Lung microvascular endothelial cell (primary cell): ENCODE results near the gene IZUMO1. TPM values are rescaled to one million over a fixed set of nuclear protein-coding genes. Genes with fewer than 3 reads are reported as not detected.
"Not testable (repeated sequence)": the region's sequence is repeated elsewhere in the genome, so short reads cannot be mapped to it uniquely, and the experiment has no call there.

ENCODE experiments used
- DNase-seq, 2 donors: peaks; one replicate each; pipeline versions ENCODE4 v3.0.0 to v3.0.0-alpha.2; 2010; ENCODE audit warnings: low read depth in 2 of 2
- total RNA-seq: library from RNA; depleted of rRNA; stranded (reverse); fragments of >200 nt; gene quantifications from 2 replicates; pipeline ENCODE4 v1.2.1, GENCODE V29; 2014

The IZUMO1 gene
- total RNA-seq, 1 donor from 2014 or later, result 0.20 TPM

DNA sequence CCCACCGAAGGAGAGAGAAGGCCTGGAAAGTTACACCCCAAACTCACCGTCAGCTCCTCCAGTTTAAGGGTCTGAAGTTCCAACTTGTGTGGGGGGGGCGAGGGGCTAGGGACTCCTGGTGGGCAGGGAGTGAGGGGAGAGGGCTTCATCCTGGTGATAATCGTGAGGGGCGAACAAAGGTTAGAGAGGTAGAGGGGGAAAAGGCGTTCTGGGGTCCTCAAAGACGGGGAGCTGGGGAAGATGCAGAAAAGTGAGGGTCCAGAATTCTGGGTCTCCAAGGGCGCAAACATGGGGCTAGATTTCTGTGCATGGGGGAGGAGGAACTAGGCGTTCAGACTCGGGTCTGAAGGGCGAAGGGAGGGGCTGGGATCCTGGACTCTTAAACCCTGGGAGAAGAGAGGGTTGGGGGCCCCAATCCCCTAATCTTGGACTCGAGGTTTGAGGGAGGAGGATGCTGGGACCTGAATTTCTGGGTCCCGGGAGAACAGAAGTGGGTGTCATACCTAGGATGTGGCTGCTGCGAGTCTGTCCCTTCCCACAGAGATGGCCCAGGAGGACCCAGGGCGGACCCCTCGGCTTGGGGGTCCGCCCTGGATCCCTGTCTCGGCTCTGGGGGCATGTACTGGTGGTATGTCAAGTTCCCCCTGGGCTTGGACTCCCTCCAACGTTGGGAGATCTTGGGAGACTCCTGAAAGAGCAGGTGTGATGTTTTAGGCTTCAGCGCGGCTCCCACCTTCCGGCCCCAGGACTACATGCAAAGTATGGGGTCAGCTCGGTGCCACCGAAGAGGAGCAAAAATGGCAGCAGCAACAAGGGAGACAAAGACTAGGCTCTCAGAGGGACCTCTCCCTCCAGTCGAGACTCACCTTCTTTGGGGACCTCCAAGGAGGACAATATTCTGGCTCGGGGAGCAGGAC is 31.7 kb downstream of the IZUMO1 start:
- no peak for DNase-seq

DNA sequence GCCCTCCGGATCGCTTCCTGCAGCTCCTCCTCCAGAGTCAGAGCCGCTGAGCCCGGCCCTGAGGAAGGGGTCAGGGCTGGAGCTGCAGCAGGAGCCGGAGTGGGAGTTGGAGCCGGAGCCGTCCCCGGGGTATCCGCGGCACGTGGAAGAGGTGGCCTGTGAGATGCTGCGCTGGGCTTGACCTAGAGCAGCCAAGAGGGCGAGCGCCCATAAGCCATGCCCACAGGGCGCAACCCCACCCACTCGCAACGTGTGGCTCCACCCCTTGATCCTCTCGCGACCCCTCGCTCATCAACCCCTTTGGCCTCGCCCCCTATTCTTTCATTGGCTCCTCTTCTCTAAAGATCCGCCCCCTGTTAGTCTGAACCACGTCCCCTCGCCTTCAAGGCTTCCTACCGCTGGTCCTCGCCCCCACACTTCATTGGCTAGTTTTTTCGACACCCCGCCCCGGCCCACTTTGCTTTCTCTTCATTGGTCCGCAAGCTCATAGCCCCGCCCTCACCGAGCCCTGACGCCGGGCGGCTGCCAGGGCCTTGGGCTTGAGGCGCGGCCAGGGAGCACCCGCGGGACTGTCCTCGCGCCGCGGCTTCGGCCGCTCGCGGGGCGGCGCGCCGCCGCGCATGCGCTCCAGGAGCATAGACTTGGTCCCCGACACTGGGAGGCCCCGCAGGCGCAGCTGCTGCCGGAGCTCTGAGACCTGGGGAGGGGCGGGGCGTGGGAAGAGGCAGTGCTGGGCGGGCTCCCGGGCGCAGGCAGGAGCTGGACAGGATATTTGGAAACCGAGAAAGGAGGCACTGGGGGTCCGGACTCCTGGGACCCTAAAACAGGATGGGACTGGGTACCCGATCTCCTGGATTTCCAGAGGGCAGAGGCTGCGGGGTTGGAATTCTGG is 32.6 kb downstream of the IZUMO1 start:
- peak; percentile 99 to 100 for DNase-seq

DNA sequence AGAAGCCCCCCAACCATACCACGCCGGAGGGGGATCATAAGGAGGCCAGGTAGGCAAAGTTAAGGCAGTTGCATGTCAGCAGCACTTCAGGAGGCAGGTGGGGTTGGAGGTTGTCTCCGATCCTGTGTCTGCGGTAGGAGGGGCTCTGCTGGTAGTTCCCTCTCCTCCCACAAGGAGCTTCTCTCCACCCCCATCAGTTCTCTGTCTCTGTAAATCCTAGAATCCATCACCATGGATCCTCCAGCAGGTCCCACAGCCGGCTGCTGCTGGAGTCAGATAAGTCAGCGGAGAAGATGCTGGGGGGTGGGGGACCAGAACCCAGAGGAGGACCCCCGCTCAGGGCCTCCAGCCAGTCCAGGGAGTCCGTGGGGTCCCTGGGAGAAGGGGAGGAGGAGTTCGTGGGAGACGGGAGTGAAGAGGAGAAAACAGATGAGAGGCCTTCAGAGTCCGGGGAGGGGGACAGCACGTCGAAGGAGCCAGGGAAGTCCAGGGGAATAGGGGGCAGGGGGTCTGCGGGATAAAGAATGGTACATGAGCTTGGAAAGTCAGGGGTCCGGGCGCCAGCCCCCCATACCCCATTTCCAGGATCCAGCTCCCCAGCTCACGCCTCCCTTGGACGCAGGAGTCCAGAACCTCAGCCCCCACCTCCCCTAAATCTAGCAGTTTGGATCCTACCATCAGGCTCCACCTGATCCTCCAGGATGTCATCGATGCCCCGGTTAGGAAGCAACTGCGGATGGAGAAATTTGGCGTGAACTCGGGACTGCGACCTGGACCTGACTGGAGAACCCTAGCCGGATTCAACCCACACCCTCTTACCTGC is 33.5 kb downstream of the IZUMO1 start:
- DNase-seq, result peak in 1 of 2 donors; percentile 37

DNA sequence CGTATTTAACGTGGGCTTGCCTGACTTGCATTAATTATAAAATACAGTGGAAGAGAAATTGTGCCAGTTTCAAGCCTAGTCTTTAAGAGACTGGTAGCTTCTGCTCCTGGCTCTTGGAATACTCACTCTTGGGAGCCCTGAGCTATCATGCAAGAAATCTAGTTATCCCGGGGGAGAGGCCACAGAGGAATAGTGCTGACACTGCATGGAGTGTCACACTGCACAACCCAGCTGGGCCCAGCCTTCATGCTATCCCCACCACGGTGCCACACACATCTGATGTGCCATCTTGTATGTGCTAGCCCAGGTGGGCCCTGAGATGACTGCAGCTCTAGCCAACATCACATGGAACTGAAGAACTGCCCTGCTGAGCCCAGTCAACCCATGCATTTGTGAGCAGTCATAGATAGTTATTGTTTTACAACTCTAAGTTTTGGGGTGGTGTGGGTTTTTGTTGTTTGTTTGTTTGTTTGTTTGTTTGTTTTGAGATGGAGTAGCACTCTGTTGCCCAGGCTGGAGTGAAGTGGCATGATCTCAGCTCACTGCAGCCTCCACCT is 35.5 kb downstream of the IZUMO1 start:
- DNase-seq, result no peak

DNA sequence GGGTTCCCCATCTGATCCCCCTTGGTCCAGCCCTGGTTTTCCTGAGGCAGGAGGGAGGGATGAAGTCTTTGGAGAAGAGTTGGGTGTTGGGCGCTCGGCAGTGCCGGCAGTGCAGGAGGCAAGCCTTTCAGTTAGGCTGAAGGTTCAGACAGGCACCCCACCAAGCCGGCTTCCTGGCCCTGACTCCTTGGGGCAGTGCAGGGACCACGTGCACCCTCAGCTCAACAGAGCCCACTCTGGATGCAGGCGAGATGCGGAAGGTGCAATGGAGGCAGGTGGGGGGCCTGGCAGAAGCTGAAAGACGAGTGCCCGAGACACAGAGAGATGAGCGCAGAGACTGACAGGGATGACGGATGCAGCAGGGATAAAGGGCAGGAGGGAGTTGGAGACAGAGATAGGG is 38.2 kb downstream of the IZUMO1 start:
- no peak for DNase-seq

DNA sequence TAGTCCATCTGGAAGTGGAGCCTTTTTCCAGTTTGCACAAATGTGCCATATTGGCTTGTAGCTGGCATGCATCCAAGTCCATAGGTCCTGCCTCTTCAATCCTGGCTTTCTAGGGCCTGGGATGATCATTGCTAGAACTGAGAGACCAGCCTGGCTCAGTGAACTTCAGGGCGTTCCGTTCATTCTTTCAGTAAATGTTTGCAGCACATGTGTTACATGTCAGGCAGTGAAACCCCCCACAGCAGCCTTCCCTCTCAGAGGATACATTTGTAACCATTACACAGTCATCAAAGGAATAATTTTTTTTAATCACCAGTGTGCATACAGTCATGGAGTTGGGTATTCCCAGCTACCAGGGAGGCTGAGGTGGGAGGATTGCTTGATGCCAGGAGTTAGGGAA is 41.3 kb downstream of the IZUMO1 start:
- DNase-seq, result no peak

DNA sequence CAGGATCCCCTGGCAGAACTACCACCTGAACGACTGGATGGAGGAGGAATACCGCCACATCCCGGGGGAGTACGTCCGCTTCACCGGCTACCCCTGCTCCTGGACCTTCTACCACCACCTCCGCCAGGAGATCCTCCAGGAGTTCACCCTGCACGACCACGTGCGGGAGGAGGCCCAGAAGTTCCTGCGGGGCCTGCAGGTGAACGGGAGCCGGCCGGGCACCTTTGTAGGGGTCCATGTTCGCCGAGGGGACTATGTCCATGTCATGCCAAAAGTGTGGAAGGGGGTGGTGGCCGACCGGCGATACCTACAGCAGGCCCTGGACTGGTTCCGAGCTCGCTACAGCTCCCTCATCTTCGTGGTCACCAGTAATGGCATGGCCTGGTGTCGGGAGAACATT is 43.4 kb downstream of the IZUMO1 start:
- no peak for DNase-seq

DNA sequence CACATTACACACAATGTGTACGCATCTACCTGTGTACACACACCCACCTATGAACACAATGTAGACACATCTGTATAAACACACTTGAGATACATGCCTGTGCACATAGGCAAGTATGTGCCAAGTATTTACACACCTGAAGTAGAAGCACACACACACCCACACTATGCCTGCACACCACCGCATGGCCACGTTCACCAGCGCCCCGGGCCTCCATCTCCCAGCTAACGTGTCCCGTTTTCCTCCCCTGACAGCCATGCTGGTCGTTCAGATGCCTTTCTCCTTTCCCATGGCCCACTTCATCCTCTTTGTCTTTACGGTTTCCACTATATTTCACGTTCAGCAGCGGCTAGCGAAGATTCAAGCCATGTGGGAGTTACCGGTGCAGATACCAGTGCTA is 44.0 kb downstream of the IZUMO1 start:
- no peak for DNase-seq

DNA sequence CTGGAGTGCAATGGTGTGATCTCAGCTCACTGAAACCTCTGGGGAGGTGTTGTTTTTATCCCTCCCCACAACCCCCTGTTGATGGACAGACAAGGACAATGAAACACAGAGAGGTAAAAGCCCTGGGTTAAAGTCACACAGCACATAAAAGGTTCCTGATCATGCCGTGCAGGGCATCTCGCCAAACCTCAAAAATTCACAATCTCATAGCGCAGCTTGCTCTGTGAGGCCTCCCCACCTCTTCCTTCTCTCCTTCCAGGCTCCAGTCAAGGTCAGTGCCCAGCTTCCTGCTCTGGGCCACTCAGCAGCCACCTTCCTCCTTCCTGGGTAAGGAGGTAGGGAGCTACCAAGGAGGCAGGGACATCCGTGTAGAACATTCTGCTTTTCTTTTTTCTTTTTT is 48.7 kb downstream of the IZUMO1 start:
- DNase-seq, result peak in 1 of 2 donors; percentile 54

DNA sequence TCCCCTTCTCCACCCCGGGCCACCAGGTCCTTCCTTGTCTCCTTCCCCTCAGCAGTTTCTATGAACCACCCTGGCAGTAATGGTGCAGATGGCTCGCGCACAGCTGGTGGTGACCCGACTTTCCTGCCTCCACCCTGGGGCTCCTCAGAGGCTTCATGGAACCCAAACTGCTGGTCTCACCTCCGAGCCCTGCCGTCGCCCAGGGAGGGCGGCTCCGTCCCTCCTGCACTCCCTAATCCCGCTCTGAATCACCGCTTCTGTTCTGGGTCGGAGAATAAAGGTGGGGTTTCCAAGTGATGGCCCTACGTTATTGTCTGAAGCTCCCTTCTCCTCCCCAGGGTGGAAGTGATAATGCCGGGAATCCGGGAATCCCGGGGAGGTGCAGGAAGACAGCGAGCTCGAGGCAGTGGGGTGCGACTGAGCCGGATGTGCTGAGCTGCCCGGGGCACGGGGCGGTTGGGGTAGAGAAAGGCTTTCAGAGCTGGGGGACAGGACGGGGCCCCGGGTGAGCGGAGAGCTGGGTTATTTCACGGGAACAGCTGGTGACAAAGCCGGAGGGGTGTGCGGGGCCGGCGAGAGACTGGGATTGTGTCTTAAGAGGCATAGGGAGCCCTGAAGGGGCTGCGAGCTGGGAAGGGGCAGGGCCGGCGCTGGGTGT is 50.2 kb downstream of the IZUMO1 start:
- DNase-seq, result no peak

DNA sequence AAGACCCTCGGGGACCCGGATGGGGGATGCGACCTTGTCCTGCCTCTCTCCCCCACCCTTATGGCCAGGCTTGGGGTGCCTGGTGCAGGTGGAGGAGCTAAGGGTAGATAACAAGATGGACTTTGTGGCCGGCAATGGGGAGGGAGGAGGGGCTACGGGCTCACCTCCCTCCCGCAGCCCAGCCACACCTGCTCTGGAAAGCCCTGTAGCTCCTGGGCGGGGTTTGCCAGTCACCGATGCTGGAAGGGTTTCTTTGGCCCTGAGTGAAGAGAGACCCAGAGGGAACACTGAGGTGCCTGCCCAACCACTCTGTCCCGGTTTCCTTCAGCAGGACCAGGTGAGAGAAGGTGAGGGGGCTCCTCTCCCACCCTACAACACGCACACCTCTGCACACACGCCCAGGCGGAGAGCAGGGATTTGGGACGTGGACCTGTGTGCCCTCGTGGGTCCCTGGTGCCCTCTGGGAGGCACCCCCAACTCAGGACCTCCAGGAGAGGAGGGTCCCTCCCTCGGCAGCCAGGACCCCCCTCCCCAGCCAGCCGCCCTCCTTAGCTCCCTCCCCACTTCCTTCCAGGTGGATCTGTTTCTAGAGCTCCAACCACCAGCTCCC is 50.9 kb downstream of the IZUMO1 start, which contains the start of gene FUT2:
TSS of gene FUT2 (plus strand) at position 229 of the 610 bp plus-strand sequence. CDS start 6,986 bp downstream, outside the sequence.
- no peak for DNase-seq

DNA sequence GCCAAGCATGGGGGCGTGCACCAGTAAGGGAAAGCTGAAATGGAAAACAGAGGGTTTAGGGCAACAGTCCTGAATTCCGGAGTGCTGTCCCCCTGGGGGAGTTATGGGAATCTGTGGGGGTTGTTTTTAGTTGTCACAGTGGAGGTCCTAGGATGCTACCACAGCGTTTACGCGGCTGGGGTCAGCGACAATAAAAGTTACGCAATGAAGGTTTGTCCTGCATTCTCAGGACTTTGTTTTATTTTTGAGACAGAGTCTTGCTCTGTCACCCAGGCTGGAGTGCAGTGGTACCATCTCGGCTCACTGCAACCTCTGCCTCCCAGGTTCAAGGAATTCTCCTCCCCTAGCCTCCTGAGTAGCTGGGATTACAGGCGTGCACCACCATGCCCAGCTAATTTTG is 53.1 kb downstream of the IZUMO1 start:
- DNase-seq, result not testable (repeated sequence)

Other genes starting within 250 kb of the IZUMO1 start
- gene LMTK3, start 235.1 kb downstream of the IZUMO1 start, total RNA-seq, result under 0.01 TPM in 1 of 2 replicates, not detected in the other
- gene SULT2B1, start 194.7 kb downstream of the IZUMO1 start, total RNA-seq, result not detected in 2 replicates
- not detected in 2 replicates for gene SPACA4, start 140.2 kb downstream of the IZUMO1 start, total RNA-seq
- 0.40 and 0.65 TPM in 2 replicates for gene FAM83E, start 131.8 kb downstream of the IZUMO1 start, total RNA-seq
- 2,223 and 2,324 TPM in 2 replicates for gene RPL18, start 127.7 kb downstream of the IZUMO1 start, total RNA-seq
- 5.4 and 6.3 TPM in 2 replicates for gene SPHK2, start 127.4 kb downstream of the IZUMO1 start, total RNA-seq
- gene DBP, start 109.5 kb downstream of the IZUMO1 start, total RNA-seq, result 0.87 and 3.4 TPM in 2 replicates
- 3.1 and 8.1 TPM in 2 replicates for gene CA11, start 100.7 kb downstream of the IZUMO1 start, total RNA-seq
- not detected in 2 replicates for gene NTN5, start 73.9 kb downstream of the IZUMO1 start, total RNA-seq
- gene FUT2, start 50.9 kb downstream of the IZUMO1 start, total RNA-seq, result not detected in 2 replicates
- under 0.01 and 0.22 TPM in 2 replicates for gene MAMSTR, start 27.2 kb downstream of the IZUMO1 start, total RNA-seq
- 51.4 and 74.0 TPM in 2 replicates for gene RASIP1, start 6.3 kb downstream of the IZUMO1 start, total RNA-seq
- gene FUT1, start 5.7 kb upstream of the IZUMO1 start, total RNA-seq, result 4.8 and 8.3 TPM in 2 replicates
- under 0.01 TPM in 1 of 2 replicates, not detected in the other for gene FGF21, start 8.6 kb upstream of the IZUMO1 start, total RNA-seq
- gene BCAT2, start 64.1 kb upstream of the IZUMO1 start, total RNA-seq, result 26.2 and 28.3 TPM in 2 replicates
- 0.60 and 2.6 TPM in 2 replicates for gene HSD17B14, start 89.6 kb upstream of the IZUMO1 start, total RNA-seq
- gene PLEKHA4, start 121.7 kb upstream of the IZUMO1 start, total RNA-seq, result 2.4 and 7.1 TPM in 2 replicates
- 21.6 and 63.9 TPM in 2 replicates for gene PPP1R15A, start 125.5 kb upstream of the IZUMO1 start, total RNA-seq
- under 0.01 TPM in 2 replicates for gene TULP2, start 151.8 kb upstream of the IZUMO1 start, total RNA-seq
- 118 and 160 TPM in 2 replicates for gene NUCB1, start 153.4 kb upstream of the IZUMO1 start, total RNA-seq
- gene DHDH, start 186.8 kb upstream of the IZUMO1 start, total RNA-seq, result under 0.01 TPM in 1 of 2 replicates, not detected in the other
- 96.8 and 101 TPM in 2 replicates for gene BAX, start 208.0 kb upstream of the IZUMO1 start, total RNA-seq
- gene FTL, start 218.4 kb upstream of the IZUMO1 start, total RNA-seq, result 928 and 942 TPM in 2 replicates
- 11.1 and 14.8 TPM in 2 replicates for gene GYS1, start 246.4 kb upstream of the IZUMO1 start, total RNA-seq
- 113 and 138 TPM in 2 replicates for gene RUVBL2, start 247.0 kb upstream of the IZUMO1 start, total RNA-seq